HepG2 (cell line): ENCODE measurements around the gene C16orf54. TPM values are rescaled to one million over a fixed set of nuclear protein-coding genes. Genes with fewer than 3 reads are reported as not detected.

Experiments used
- DNMT3B ChIP-seq: conservative IDR thresholded peaks from 2 replicates; pipeline ENCODE4 v1.6.1; 2016; ENCODE audit warnings: missing biosample characterization, control low read depth
- DPF2 ChIP-seq: sonication (generic); formaldehyde crosslinking; IDR thresholded peaks from 2 replicates; pipeline ENCODE4 v1.4.0; 2020; ENCODE audit warnings: mild to moderate bottlenecking, low read depth, missing genetic modification reagents, borderline replicate concordance
- HHEX ChIP-seq: IDR thresholded peaks from 2 replicates; pipeline ENCODE4 v1.6.1; 2016; ENCODE audit warnings: control low read depth
- JUNB ChIP-seq: sonication (generic); formaldehyde crosslinking; IDR thresholded peaks from 2 replicates; pipeline ENCODE4 v1.8.0; 2022; ENCODE audit warnings: missing genetic modification reagents, mild to moderate bottlenecking, borderline replicate concordance
- KAT8 ChIP-seq: IDR thresholded peaks from 2 replicates; pipeline ENCODE4 v1.6.1; 2016; ENCODE audit warnings: missing genetic modification reagents, missing compliant biosample characterization
- MBNL3 ChIP-seq: fragments of 250-450 bp; sonication (Bioruptor Pico); conservative IDR thresholded peaks from 2 replicates; pipeline ENCODE4 v1.8.0; 2022; ENCODE audit warnings: mild to moderate bottlenecking, inconsistent platforms
- MTF1 ChIP-seq: sonication (generic); formaldehyde crosslinking; IDR thresholded peaks from 2 replicates; pipeline ENCODE4 v1.5.0; 2020; ENCODE audit warnings: missing genetic modification reagents
- NFIC ChIP-seq: IDR thresholded peaks from 2 replicates; pipeline ENCODE4 v1.6.1; 2012; ENCODE audit warnings: mild to moderate bottlenecking, low read length, inconsistent platforms
- ONECUT2 ChIP-seq: sonication (generic); formaldehyde crosslinking; IDR thresholded peaks from 2 replicates; pipeline ENCODE4 v1.4.0; 2020; ENCODE audit warnings: missing genetic modification reagents
- SP5 ChIP-seq: IDR thresholded peaks from 2 replicates; pipeline ENCODE4 v1.6.1; 2016; ENCODE audit warnings: low read depth, borderline replicate concordance
- ZNF230 ChIP-seq: sonication (generic); formaldehyde crosslinking; IDR thresholded peaks from 2 replicates; pipeline ENCODE4 v1.4.0; 2020; ENCODE audit warnings: mild to moderate bottlenecking, missing genetic modification reagents
- ZNF292 ChIP-seq: sonication (generic); formaldehyde crosslinking; IDR thresholded peaks from 2 replicates; pipeline ENCODE4 v1.8.1; 2022; ENCODE audit warnings: mild to moderate bottlenecking, low read depth, missing genetic modification reagents, borderline replicate concordance
- ZNF777 ChIP-seq: sonication (generic); formaldehyde crosslinking; IDR thresholded peaks from 2 replicates; pipeline ENCODE4 v1.4.0; 2020; ENCODE audit warnings: missing genetic modification reagents
- polyA plus RNA-seq, 8 experiments: library from polyadenylated mRNA; depleted of rRNA in 3 of 8; stranded (reverse) in 7 of 8; unstranded in 1 of 8; fragments of >200 nt; fragmentation: Illumina TruSeq in 4 of 8; extraction: Trizol in 4 of 8; gene quantifications; 2 replicates each; pipeline versions ENCODE4 v1.2.1 to v1.2.3, GENCODE V29; 2011 to 2016; ENCODE audit warnings: low read depth in 4 of 8, missing spikeins in 1 of 8, mixed read lengths in 1 of 8; ENCODE audit not compliant: insufficient read depth in 1 of 8
- total RNA-seq, 5 experiments: library from RNA; depleted of rRNA; stranded (reverse); fragments of >200 nt; fragmentation: Illumina TruSeq; extraction: Trizol; gene quantifications; 2 replicates each; pipeline ENCODE4 v1.2.3, GENCODE V29; 2016; ENCODE audit warnings: low read depth in 1 of 5
- TF ChIP-seq, protein P1 (sequence below): sonication (generic); formaldehyde crosslinking; IDR thresholded peaks from 2 replicates; pipeline ENCODE4 v1.5.0; 2020; ENCODE audit warnings: mild to moderate bottlenecking, missing genetic modification reagents
- TF ChIP-seq, protein P2 (sequence below): sonication (generic); formaldehyde crosslinking; IDR thresholded peaks from 2 replicates; pipeline ENCODE4 v1.8.0; 2022; ENCODE audit warnings: mild to moderate bottlenecking, missing genetic modification reagents
- TF ChIP-seq, protein P3 (sequence below): sonication (generic); formaldehyde crosslinking; conservative IDR thresholded peaks from 2 replicates; pipeline ENCODE4 v1.8.1; 2023; ENCODE audit warnings: missing genetic modification reagents
- TF ChIP-seq, protein P4 (sequence below): IDR thresholded peaks from 2 replicates; pipeline ENCODE4 v1.6.1; 2016; ENCODE audit warnings: missing compliant biosample characterization, missing genetic modification reagents, borderline replicate concordance
- TF ChIP-seq, protein P5 (sequence below): IDR thresholded peaks from 2 replicates; pipeline ENCODE4 v1.6.1; 2012; ENCODE audit warnings: low read depth, low read length, improper control_type of control experiment
- TF ChIP-seq, protein P6 (sequence below): sonication (generic); formaldehyde crosslinking; IDR thresholded peaks from 2 replicates; pipeline ENCODE4 v1.5.0; 2020; ENCODE audit warnings: mild to moderate bottlenecking, missing genetic modification reagents

Gene C16orf54
- total and polyA plus RNA-seq, 2 of the 13 experiments (the other 11 are each of a cell fraction or from before 2014, with no cell fraction given) = not detected

DNA sequence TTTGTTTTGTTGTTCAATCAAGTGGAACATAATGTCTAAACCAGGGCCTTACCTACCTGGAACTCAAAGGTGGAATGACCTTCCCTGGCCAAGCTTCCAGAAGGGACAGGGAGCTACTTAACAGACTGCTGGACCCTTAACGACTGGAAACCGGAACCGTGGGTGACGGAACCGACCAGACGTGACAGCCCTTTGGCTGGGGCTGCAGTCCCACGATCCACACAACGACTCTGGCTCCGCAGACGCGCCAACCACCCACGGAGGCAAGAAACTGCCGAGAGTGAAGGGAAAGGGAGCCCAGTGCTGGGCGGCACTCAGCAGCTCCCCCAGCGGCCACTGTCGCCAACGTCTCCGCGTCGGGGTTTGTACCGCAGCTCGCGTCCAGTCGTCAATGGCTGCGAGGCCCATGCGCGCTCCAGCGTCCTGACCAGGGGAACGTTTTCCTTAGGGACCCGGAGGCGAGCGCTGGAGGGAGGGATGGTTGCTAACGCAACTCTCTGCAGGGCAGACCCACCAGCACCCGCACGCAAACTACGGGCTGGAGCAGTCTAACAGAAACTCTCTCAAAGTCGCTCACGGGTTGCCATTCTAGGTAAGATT, 39.2 kb upstream of the C16orf54 start (continued):
- TF ChIP-seq, protein P1, sequence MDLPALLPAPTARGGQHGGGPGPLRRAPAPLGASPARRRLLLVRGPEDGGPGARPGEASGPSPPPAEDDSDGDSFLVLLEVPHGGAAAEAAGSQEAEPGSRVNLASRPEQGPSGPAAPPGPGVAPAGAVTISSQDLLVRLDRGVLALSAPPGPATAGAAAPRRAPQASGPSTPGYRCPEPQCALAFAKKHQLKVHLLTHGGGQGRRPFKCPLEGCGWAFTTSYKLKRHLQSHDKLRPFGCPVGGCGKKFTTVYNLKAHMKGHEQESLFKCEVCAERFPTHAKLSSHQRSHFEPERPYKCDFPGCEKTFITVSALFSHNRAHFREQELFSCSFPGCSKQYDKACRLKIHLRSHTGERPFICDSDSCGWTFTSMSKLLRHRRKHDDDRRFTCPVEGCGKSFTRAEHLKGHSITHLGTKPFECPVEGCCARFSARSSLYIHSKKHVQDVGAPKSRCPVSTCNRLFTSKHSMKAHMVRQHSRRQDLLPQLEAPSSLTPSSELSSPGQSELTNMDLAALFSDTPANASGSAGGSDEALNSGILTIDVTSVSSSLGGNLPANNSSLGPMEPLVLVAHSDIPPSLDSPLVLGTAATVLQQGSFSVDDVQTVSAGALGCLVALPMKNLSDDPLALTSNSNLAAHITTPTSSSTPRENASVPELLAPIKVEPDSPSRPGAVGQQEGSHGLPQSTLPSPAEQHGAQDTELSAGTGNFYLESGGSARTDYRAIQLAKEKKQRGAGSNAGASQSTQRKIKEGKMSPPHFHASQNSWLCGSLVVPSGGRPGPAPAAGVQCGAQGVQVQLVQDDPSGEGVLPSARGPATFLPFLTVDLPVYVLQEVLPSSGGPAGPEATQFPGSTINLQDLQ (CRISPR knock-in tag) = no peak
- TF ChIP-seq KAT8 (CRISPR knock-in tag) (peak; percentile 73), DPF2 (no peak), HHEX (no peak), ZNF292 (CRISPR knock-in tag) (peak; percentile 31; the same call in 1 of the 2 replicates), MTF1 (CRISPR knock-in tag) (no peak), ZNF230 (no peak), NFIC (no peak), JUNB (CRISPR knock-in tag) (no peak), ZNF777 (CRISPR knock-in tag) (peak; percentile 60; the same call in 1 of the 2 replicates), ONECUT2 (no peak), SP5 (CRISPR knock-in tag) (0 out of 2 replicates have a peak, but pooled peaks have one; percentile 16), MBNL3 (CRISPR knock-in tag) (no peak), DNMT3B (CRISPR knock-in tag) (no peak)
- TF ChIP-seq, protein P2, sequence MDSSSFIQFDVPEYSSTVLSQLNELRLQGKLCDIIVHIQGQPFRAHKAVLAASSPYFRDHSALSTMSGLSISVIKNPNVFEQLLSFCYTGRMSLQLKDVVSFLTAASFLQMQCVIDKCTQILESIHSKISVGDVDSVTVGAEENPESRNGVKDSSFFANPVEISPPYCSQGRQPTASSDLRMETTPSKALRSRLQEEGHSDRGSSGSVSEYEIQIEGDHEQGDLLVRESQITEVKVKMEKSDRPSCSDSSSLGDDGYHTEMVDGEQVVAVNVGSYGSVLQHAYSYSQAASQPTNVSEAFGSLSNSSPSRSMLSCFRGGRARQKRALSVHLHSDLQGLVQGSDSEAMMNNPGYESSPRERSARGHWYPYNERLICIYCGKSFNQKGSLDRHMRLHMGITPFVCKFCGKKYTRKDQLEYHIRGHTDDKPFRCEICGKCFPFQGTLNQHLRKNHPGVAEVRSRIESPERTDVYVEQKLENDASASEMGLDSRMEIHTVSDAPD (CRISPR knock-in tag) = no peak
- TF ChIP-seq, protein P3, sequence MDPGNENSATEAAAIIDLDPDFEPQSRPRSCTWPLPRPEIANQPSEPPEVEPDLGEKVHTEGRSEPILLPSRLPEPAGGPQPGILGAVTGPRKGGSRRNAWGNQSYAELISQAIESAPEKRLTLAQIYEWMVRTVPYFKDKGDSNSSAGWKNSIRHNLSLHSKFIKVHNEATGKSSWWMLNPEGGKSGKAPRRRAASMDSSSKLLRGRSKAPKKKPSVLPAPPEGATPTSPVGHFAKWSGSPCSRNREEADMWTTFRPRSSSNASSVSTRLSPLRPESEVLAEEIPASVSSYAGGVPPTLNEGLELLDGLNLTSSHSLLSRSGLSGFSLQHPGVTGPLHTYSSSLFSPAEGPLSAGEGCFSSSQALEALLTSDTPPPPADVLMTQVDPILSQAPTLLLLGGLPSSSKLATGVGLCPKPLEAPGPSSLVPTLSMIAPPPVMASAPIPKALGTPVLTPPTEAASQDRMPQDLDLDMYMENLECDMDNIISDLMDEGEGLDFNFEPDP = no peak
- TF ChIP-seq, protein P4, sequence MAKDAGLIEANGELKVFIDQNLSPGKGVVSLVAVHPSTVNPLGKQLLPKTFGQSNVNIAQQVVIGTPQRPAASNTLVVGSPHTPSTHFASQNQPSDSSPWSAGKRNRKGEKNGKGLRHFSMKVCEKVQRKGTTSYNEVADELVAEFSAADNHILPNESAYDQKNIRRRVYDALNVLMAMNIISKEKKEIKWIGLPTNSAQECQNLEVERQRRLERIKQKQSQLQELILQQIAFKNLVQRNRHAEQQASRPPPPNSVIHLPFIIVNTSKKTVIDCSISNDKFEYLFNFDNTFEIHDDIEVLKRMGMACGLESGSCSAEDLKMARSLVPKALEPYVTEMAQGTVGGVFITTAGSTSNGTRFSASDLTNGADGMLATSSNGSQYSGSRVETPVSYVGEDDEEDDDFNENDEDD (CRISPR knock-in tag) = peak; percentile 64; the same call in 1 of the 2 replicates
- TF ChIP-seq, protein P5, sequence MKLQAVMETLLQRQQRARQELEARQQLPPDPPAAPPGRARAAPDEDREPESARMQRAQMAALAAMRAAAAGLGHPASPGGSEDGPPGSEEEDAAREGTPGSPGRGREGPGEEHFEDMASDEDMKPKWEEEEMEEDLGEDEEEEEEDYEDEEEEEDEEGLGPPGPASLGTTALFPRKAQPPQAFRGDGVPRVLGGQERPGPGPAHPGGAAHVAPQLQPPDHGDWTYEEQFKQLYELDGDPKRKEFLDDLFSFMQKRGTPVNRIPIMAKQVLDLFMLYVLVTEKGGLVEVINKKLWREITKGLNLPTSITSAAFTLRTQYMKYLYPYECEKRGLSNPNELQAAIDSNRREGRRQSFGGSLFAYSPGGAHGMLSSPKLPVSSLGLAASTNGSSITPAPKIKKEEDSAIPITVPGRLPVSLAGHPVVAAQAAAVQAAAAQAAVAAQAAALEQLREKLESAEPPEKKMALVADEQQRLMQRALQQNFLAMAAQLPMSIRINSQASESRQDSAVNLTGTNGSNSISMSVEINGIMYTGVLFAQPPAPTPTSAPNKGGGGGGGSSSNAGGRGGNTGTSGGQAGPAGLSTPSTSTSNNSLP = no peak
- TF ChIP-seq, protein P6, sequence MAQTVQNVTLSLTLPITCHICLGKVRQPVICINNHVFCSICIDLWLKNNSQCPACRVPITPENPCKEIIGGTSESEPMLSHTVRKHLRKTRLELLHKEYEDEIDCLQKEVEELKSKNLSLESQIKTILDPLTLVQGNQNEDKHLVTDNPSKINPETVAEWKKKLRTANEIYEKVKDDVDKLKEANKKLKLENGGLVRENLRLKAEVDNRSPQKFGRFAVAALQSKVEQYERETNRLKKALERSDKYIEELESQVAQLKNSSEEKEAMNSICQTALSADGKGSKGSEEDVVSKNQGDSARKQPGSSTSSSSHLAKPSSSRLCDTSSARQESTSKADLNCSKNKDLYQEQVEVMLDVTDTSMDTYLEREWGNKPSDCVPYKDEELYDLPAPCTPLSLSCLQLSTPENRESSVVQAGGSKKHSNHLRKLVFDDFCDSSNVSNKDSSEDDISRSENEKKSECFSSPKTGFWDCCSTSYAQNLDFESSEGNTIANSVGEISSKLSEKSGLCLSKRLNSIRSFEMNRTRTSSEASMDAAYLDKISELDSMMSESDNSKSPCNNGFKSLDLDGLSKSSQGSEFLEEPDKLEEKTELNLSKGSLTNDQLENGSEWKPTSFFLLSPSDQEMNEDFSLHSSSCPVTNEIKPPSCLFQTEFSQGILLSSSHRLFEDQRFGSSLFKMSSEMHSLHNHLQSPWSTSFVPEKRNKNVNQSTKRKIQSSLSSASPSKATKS (CRISPR knock-in tag) = no peak
